K562 (cell line): Measurements from ENCODE around the gene TMEM59. TPM values are rescaled to one million over a fixed set of nuclear protein-coding genes. Genes with fewer than 3 reads are reported as not detected.

Source experiments
- CREM ChIP-seq: IDR thresholded peaks from 2 replicates; pipeline ENCODE4 v1.6.1; 2014; ENCODE audit warnings: antibody characterized with exemption, low read depth
- GTF2A2 ChIP-seq: IDR thresholded peaks from 2 replicates; pipeline ENCODE4 v1.6.1; 2016; ENCODE audit warnings: mild to moderate bottlenecking, missing genetic modification characterization, missing compliant biosample characterization
- RUNX1 ChIP-seq: sonication (generic); IDR thresholded peaks from 2 replicates; pipeline ENCODE4 v1.6.1; 2016; ENCODE audit warnings: antibody characterized with exemption, low read depth
- SMC3 ChIP-seq: conservative IDR thresholded peaks from 2 replicates; pipeline ENCODE4 v1.6.1; 2011; ENCODE audit warnings: low read depth, low read length, improper control_type of control experiment; ENCODE audit not compliant: insufficient read depth
- TAF9B ChIP-seq: fragments of 450-650 bp; IDR thresholded peaks from 2 replicates; pipeline ENCODE4 v1.6.1; 2018; ENCODE audit warnings: mild to moderate bottlenecking; ENCODE audit not compliant: partially characterized antibody
- ZNF347 ChIP-seq: fragments of 450-650 bp; formaldehyde crosslinking; IDR thresholded peaks from 2 replicates; pipeline ENCODE4 v1.4.0; 2020; ENCODE audit warnings: low read depth, mild to moderate bottlenecking, moderate library complexity
- polyA plus RNA-seq, 8 experiments: library from polyadenylated mRNA; depleted of rRNA in 4 of 8; stranded (reverse) in 5 of 8; unstranded in 3 of 8; fragments of >200 nt; fragmentation: Nextera tagmentation in 2 of 8; fragmentation: Illumina TruSeq in 1 of 8; extraction: Ambion mirVana in 2 of 8; extraction: Trizol in 1 of 8; gene quantifications; 2 replicates each; pipeline versions ENCODE4 v1.2.1 to v1.2.3, GENCODE V29; 2011 to 2014; ENCODE audit warnings: inconsistent platforms in 1 of 8, missing spikeins in 1 of 8
- total RNA-seq, 7 experiments: library from RNA; depleted of rRNA in 6 of 7; stranded (reverse); fragments of >200 nt in 6 of 7; fragmentation: Illumina TruSeq in 2 of 7; extraction: Trizol in 2 of 7; gene quantifications; 2 replicates each; pipeline versions ENCODE4 v1.2.1 to v1.2.3, GENCODE V29; 2011 to 2021; ENCODE audit warnings: low replicate concordance in 1 of 7
- TF ChIP-seq, protein P1 (sequence below), 3 experiments: IDR thresholded peaks in 2 of 3; conservative IDR thresholded peaks in 1 of 3; 2 replicates each; pipeline ENCODE4 v1.5.1; 2011 to 2012; ENCODE audit warnings: low read length in 3 of 3, mild to moderate bottlenecking in 3 of 3, control low read depth in 2 of 3, improper control_type of control experiment in 1 of 3, inconsistent platforms in 1 of 3, low read depth in 1 of 3, mixed read lengths in 1 of 3, moderate library complexity in 1 of 3; ENCODE audit not compliant: insufficient read depth in 2 of 3
- TF ChIP-seq, protein P2 (sequence below): fragments of 450-650 bp; formaldehyde crosslinking; IDR thresholded peaks from 2 replicates; pipeline ENCODE4 v1.4.0; 2022; ENCODE audit warnings: missing genetic modification characterization

Gene TMEM59
- total and polyA plus RNA-seq, 9 of the 15 experiments (the other 6 are each of a cell fraction or from before 2014, with no cell fraction given): 93.1 to 316 (median 151) TPM

DNA sequence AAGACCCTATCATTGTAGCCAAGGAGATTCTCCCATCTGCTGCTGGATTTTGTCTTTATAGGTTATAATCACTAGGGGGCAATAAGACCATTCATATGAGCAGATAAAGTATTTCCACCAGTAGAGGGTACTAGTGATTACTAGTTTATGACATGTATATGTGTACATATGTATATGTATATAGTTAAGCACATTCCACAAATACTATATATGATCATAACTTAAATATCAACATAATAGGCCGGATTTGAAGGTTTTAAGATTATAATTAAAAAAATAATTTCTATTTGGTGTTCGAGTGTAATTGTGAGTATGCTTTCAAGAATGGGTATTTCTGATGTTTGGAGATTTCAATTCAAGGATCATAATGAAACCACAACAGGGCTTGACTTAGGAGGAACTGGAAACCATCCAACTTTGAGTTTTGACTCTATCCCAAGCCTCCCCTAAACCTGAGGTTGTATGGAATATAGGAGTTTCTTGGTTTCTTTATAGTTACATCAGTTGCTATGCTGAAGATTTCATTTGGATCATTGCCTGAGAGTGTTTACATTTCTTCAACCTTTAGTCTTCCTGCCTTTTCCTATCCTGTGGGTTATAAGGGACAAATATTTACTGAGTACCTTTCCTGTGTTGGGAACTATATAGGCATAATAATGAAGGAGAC is 17.3 kb upstream of the TMEM59 start (continued):
- TF ChIP-seq, protein P1, sequence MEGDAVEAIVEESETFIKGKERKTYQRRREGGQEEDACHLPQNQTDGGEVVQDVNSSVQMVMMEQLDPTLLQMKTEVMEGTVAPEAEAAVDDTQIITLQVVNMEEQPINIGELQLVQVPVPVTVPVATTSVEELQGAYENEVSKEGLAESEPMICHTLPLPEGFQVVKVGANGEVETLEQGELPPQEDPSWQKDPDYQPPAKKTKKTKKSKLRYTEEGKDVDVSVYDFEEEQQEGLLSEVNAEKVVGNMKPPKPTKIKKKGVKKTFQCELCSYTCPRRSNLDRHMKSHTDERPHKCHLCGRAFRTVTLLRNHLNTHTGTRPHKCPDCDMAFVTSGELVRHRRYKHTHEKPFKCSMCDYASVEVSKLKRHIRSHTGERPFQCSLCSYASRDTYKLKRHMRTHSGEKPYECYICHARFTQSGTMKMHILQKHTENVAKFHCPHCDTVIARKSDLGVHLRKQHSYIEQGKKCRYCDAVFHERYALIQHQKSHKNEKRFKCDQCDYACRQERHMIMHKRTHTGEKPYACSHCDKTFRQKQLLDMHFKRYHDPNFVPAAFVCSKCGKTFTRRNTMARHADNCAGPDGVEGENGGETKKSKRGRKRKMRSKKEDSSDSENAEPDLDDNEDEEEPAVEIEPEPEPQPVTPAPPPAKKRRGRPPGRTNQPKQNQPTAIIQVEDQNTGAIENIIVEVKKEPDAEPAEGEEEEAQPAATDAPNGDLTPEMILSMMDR (IDR thresholded peaks at IDR 0.05 in 2 of 3, conservative IDR thresholded peaks at IDR 0.05 in 1 of 3; ENCODE audit: insufficient read depth in 2 of 3, low read depth in 1 of 3, low read length in 3 of 3): peak; percentile 79 to 100 (median 99)
- TF ChIP-seq CREM (no peak), RUNX1 (no peak), SMC3 (peak; percentile 60), TAF9B (no peak), ZNF347 (CRISPR knock-in tag) (no peak), GTF2A2 (tag) (no peak)
- TF ChIP-seq, protein P2, sequence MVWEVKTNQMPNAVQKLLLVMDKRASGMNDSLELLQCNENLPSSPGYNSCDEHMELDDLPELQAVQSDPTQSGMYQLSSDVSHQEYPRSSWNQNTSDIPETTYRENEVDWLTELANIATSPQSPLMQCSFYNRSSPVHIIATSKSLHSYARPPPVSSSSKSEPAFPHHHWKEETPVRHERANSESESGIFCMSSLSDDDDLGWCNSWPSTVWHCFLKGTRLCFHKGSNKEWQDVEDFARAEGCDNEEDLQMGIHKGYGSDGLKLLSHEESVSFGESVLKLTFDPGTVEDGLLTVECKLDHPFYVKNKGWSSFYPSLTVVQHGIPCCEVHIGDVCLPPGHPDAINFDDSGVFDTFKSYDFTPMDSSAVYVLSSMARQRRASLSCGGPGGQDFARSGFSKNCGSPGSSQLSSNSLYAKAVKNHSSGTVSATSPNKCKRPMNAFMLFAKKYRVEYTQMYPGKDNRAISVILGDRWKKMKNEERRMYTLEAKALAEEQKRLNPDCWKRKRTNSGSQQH (CRISPR knock-in tag): no peak
- TF ChIP-seq, all 486 proteins: peak for 16
